Mesothelial cell of epicardium (in vitro differentiated cells): ENCODE measurements around the gene PRDM16. TPM values are rescaled to one million over a fixed set of nuclear protein-coding genes. Genes with fewer than 3 reads are reported as not detected.

Source experiments
- DNase-seq, 2 experiments: peaks; one replicate each; pipeline ENCODE4 v3.0.0; 2021; ENCODE audit warnings: low spot score in 2 of 2; ENCODE audit not compliant: unreplicated experiment in 2 of 2
- H3K27ac Mint-ChIP-seq: 2 replicates; pipeline ENCODE4 v1.8.0; 2021; ENCODE audit warnings: mixed read lengths
- H3K27me3 Mint-ChIP-seq: 2 replicates; pipeline ENCODE4 v1.8.0; 2021; ENCODE audit warnings: low read depth, mixed read lengths
- H3K36me3 Mint-ChIP-seq: 2 replicates; pipeline ENCODE4 v1.8.0; 2021; ENCODE audit warnings: mixed read lengths
- H3K4me1 Mint-ChIP-seq: 2 replicates; pipeline ENCODE4 v1.8.0; 2021; ENCODE audit warnings: mixed read lengths
- H3K4me3 Mint-ChIP-seq: 2 replicates; pipeline ENCODE4 v1.8.0; 2021; ENCODE audit warnings: mild to moderate bottlenecking, moderate library complexity, mixed read lengths
- H3K9me3 Mint-ChIP-seq: 2 replicates; pipeline ENCODE4 v1.8.0; 2021; ENCODE audit warnings: mixed read lengths
- CTCF ChIP-seq: fragments of 200-600 bp; sonication (generic); IDR thresholded peaks from one replicate; pipeline ENCODE4 v1.5.0; 2021; ENCODE audit warnings: antibody characterized with exemption; ENCODE audit not compliant: unreplicated experiment
- total RNA-seq: library from RNA; stranded (reverse); gene quantifications from 3 replicates; pipeline ENCODE4 v1.2.1, GENCODE V29; 2021

Gene PRDM16
- total RNA-seq, 1 donor from 2014 or later, result 1.4 TPM

- H3K4me3 Mint-ChIP-seq, result no peak overlapping the region
- no peaks in the 10 kb centered on the region for H3K9me3 Mint-ChIP-seq
- TF ChIP-seq CTCF, result no peak
- H3K27me3 Mint-ChIP-seq, result peaks cover 9% of the 10 kb centered on the region
- H3K27ac Mint-ChIP-seq, result no peak overlapping the region
- H3K4me1 Mint-ChIP-seq, result peaks cover 31% of the 10 kb centered on the region
- no peak for DNase-seq
- H3K36me3 Mint-ChIP-seq, result no peaks in the 10 kb centered on the region
Measured at GRCh38 chr1:3190256-3191041, 121.4 kb downstream of the PRDM16 start.

GRCh38 chr1:3192361-3192760 lies 123.4 kb downstream of the PRDM16 start:
- Mint-ChIP-seq H3K4me1 (peaks cover 19% of the 10 kb centered on the region), H3K9me3 (no peaks in the 10 kb centered on the region), H3K27me3 (peaks cover 9% of the 10 kb centered on the region), H3K4me3 (no peak overlapping the region), H3K27ac (no peak overlapping the region), H3K36me3 (no peaks in the 10 kb centered on the region)
- TF ChIP-seq CTCF, result no peak
- no peak for DNase-seq

GRCh38 chr1:3192825-3193224 lies 123.8 kb downstream of the PRDM16 start:
- TF ChIP-seq CTCF, result no peak
- Mint-ChIP-seq H3K27me3 (peaks cover 6% of the 10 kb centered on the region), H3K4me1 (peaks cover 19% of the 10 kb centered on the region), H3K27ac (no peak overlapping the region), H3K4me3 (no peak overlapping the region), H3K36me3 (no peaks in the 10 kb centered on the region), H3K9me3 (no peaks in the 10 kb centered on the region)
- DNase-seq, result no peak

GRCh38 chr1:3193811-3194210 lies 124.8 kb downstream of the PRDM16 start:
- Mint-ChIP-seq H3K27me3 (peaks cover 8% of the 10 kb centered on the region), H3K4me1 (peaks cover 22% of the 10 kb centered on the region), H3K4me3 (no peak overlapping the region), H3K9me3 (no peaks in the 10 kb centered on the region), H3K36me3 (no peaks in the 10 kb centered on the region), H3K27ac (no peak overlapping the region)
- no peak for DNase-seq
- TF ChIP-seq CTCF, result no peak

- Mint-ChIP-seq H3K4me3 (no peak overlapping the region), H3K36me3 (no peaks in the 10 kb centered on the region), H3K4me1 (peaks cover 23% of the 10 kb centered on the region), H3K27me3 (peaks cover 11% of the 10 kb centered on the region), H3K9me3 (no peaks in the 10 kb centered on the region), H3K27ac (no peak overlapping the region)
- no peak for TF ChIP-seq CTCF
- no peak for DNase-seq
Measured at GRCh38 chr1:3194760-3195479, 125.9 kb downstream of the PRDM16 start.
